HG02852 (cell line): ENCODE results near the gene IST1.
A peak's percentile ranks its signal among the peaks of the same experiment; 100 is the strongest.
"Not testable (repeated sequence)": the region's sequence is repeated elsewhere in the genome, so short reads cannot be mapped to it uniquely, and the experiment has no call there.

ENCODE experiments used
- ATAC-seq: cut with Tn5 transposase; IDR thresholded peaks from one replicate; pipeline ENCODE4 v1.9.1; 2021; ENCODE audit warnings: mild to moderate bottlenecking, moderate library complexity; ENCODE audit not compliant: unreplicated experiment

The IST1 gene

GRCh38 chr16:71894921-71895678 lies at the start of gene IST1:
Gene IST1, plus strand, starts transcription at chr16:71895531. Its CDS starts 20,110 bp downstream, at chr16:71915641.
- peak; percentile 79 for ATAC-seq

DNA sequence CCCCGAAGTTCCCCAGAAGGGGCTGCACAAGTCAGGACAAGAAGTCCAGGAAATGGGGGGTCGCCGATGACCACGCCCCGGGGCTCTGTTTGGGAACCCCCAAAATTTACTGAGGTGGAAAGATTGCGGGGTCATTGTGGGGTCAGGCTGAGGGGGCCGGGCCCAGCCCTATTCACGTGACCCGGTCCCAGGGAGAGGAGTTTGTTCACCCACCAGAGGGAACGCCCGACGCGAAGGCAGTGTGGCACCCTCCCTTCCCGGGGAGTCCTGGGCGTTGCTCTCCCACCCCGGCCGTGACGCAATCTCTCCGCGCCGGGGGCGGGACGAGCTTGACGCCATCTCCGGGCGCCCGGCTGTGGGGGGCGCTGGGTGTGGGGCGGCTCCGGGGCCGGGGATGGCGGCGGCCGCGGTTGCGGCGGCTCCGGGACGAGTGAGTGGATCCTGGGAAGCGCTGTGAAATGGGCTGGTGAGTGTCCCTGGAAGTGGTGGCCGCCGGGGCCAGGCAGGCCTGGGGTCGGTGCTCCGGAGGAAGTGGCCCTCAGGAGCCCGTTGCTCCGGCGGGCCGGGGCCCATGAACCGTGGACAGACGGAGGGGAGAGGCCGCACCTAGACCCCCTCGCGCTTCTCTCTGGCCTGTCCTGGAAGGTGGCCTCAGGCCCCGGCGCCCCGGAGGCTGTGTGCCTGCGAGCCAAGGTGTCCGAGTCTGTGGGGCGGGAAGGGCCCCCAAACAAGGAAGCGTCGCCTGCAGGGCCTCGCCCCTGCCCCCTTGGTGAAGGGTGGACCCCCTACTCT lies 49.5 kb upstream of the IST1 start, which contains the start of gene ATXN1L:
Gene ATXN1L, plus strand, starts transcription at position 338 of the 792 bp plus-strand sequence. CDS start 3,765 bp downstream, outside the sequence.
- peak; percentile 72 for ATAC-seq

DNA sequence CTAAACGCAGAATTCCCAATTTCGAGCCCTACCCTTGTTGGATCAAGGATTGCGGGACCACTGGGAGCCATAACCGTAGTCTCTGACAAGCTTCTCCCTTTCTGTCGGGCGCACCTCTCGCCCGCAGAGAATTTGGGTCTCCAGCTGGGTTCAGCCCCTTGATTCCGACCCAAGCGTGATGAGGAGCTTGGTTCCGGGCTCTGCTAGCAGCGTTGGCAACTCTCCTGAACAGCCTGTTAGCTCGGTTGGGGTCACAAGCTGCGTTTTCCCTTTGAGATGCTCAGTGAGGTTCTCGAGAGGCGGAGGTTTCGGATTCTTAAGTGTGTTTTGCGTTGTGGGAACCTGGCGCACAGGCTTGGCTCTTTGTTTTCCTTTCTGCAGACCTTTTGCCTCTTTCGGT lies 48.9 kb upstream of the IST1 start:
- ATAC-seq = no peak

DNA sequence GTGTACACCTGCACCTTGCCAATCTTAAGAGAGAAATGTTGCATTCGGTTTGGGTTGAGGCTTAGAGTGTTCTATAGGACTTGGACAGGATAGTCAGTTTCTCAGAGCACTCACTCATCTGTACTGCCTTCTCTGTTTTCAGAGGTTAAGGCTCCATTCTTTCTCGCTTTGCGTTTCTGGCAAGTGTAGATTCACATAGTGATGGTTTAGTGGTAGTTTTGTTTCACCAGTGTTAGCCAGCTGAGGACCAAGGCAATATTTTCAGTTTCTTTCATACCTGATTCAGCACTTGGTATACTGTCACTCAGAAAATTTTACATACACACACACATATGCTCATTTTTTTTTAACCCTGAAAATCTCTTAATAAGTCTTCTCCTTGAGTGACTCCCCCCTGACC lies 48.2 kb upstream of the IST1 start:
- ATAC-seq = no peak

GRCh38 chr16:71848622-71849021 lies 46.7 kb upstream of the IST1 start:
- no peak for ATAC-seq

- no peak for ATAC-seq
These were observed 43.6 kb upstream of the IST1 start for GRCh38 chr16:71851746-71852145.

- no peak for ATAC-seq
These were observed 43.2 kb upstream of the IST1 start for GRCh38 chr16:71852158-71852557.

GRCh38 chr16:71852561-71852960 lies 42.8 kb upstream of the IST1 start:
- ATAC-seq = no peak

- peak; percentile 64 for ATAC-seq
These were observed 41.9 kb upstream of the IST1 start for GRCh38 chr16:71853413-71853812.

DNA sequence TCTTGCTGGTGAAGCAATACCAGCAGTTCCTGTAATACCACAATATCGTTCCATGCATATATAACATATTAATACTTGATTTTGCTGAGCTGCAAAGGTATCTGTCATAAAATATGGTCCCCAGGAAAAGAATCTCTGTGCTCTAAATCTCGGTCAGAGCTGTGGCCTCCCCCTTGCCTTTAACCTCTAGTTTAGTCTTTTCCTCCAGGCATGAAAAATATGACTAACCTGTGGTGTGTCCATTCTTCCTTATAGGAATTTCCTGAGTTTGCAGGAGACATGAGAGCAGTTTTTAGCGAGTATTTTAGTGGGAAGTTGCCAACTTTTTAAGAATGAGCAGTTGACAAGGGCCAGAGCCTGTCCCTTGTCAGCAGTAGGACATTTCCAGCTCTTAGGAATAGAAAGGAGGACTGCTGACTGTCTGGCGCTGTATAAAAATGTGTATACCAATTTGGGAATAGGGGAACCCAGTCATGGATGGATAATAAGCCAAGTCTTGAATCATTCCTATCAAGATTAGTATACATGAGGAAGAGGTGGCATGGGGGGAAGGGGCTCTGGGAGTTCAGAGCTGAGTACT lies 40.9 kb upstream of the IST1 start:
- no peak for ATAC-seq

- ATAC-seq = no peak
These were observed 39.2 kb upstream of the IST1 start for GRCh38 chr16:71855937-71856662.

- no peak for ATAC-seq
These were observed 35.4 kb upstream of the IST1 start for GRCh38 chr16:71859762-71860521.

DNA sequence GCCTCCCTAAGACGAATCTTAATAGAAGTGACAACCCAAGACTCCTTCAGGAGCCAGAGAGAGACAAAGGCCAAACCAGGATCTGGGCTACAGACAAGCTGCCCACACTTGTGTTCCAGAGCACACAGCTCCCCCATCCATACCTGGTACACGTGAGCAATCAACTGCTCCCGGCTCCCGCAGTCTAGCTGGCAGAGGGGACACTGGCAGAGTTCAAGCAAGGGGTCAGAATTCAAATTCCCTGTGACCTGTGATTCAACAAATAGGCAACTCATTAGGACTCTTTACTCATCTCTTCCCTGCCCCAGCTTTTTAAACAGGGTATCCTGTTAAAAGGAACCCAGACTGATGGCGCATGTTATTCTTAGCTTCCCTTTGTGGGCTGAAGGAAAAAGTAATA lies 31.3 kb upstream of the IST1 start:
- ATAC-seq = no peak

DNA sequence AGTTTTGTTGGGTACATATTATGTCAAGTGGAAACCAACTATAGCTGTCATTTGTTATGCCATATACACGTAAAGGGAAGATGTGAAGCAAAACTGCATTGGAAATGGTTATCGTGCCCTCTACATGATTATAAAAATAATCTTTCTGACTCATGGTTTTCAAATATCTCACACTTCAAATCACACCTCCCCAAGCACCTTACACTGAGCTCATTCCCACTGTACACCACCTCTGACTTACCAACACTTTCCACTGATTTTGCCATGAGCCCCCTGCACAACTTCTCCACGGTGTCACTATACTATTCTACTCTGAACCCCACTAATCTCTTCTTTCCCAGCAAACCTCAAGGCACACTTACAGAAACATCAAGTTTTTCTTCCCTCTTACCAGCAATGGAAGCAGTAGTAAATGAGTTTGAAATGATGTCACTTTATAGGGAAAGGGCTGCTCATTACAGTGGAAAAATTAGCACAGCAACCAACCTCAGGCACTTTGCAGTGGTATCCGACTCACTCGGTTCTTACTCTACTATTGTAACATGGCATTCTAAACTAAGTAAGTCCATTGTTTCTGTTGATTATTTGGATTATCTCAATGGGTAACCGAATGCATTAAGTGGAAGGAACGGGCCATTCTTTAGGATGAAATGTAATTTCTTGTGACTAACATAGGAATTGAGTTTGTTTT lies 30.0 kb upstream of the IST1 start:
- ATAC-seq = no peak

DNA sequence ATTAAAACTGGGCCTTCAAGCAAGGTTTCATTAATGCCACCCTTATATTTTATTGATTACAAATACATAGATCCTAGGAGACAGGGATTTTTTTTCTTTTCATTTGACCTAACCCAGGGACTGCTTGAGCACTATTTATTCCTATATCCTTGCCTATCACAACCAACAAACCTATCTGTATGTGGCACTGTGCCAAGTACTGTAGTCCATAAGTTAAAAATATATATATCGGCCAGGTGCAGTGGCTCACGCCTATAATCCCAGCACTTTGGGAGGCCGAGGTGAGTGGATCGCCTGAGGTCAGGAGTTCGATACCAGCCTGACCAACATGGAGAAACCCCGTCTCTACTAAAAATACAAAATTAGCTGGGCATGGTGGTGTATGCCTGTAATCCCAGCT lies 28.2 kb upstream of the IST1 start:
- not testable (repeated sequence) for ATAC-seq

DNA sequence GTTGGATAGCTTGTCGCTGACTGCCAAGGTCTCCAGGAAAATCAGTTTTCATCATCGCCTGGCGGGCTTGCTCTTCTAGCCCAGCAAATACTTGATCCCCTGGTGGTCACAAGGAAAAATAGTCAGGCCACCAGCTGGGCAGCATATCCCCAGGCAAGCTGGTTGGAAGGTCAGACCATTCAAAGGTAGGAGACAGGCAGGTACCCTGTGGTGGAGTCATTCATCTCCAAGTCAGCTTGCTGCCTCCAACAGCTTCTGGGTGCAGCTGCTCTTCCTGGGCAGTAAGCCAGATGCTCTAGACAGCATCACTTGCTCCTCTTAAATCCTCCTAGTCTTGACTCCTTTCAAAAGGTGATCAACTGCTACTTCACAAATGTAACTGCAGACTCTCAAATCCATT lies 27.4 kb upstream of the IST1 start:
- no peak for ATAC-seq

DNA sequence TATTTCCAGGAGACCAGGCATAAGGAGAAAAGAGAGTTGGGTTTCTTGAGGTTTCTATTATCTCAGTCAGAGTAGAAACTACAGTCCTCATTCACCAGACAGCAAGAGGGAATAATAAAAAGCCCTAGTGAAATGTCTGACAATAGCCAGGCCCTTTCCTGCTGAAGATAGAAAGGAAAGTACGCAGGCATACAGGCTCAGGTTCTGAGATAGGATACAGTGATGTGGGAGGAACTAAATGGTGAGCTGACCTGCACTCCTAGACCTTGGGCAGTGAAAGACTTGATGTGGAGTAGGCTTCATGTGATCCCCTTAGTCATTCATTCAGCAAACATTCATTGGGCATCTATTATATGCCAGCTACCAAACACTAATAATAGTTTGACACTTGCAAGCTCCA lies 26.2 kb upstream of the IST1 start:
- ATAC-seq = no peak

DNA sequence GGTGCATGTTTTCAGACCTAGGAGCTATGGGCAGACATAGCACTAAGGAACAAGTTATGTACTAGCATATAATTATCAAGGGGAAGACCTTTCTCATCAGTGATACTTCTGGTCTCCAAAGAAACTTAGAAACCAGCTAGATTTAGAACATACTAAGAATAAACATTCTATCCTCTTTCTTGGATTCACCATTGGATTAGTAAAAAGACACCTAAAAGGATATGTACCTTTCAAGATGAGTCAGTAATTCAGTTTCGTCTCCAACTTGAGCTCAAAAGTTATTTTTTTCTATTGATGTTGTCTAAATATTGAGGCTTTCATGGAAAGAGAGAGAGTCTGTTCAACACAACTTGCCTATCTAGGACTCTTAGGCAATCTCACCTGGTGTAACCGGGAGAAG lies 24.5 kb upstream of the IST1 start:
- ATAC-seq = no peak

- ATAC-seq = no peak
These were observed 22.1 kb upstream of the IST1 start for GRCh38 chr16:71873199-71873598.

DNA sequence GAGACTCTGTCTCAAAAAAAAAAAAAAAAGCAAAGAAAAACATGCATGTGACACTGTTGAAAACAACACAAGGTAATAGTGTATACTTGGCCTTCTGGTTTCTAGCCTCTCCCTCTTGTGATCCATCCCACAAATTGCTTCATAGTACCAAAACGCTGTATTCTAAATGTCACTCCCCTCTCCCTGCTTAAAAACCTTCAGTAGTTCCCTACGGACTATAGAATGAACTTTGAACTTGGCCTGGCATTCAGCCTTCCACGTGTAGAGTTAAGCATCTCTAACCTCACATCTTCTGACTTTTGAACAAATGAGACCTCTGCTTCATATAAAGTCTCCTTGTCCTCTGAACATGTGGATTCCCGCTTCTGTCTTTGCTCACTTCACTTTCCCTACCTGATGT lies 16.4 kb upstream of the IST1 start:
- no peak for ATAC-seq
